Small intestine (tissue), 7 donors: ENCODE measurements around the gene UMODL1. TPM values are rescaled to one million over a fixed set of nuclear protein-coding genes. Genes with fewer than 3 reads are reported as not detected.

Experiments
- DNase-seq, 2 donors: peaks; one replicate each; pipeline versions ENCODE4 v3.0.0 to v3.0.0-alpha.2; 2013
- FAIRE-seq: peaks from 2 replicates; lab custom pipeline; 2012; peaks lifted over from hg19 to GRCh38; lab: Jason Lieb, UNC
- H3K27ac ChIP-seq, 3 donors: one replicate each; pipeline ENCODE4 v1.5.1; 2013; ENCODE audit warnings: low read length in 2 of 3, mild to moderate bottlenecking in 2 of 3, control low read depth in 1 of 3, inconsistent platforms in 1 of 3, low read depth in 1 of 3, moderate library complexity in 1 of 3
- H3K27me3 ChIP-seq, 3 donors: one replicate each; pipeline ENCODE4 v1.6.1; 2013; ENCODE audit warnings: low read length in 3 of 3, inconsistent platforms in 1 of 3; ENCODE audit not compliant: control insufficient read depth in 3 of 3, insufficient read depth in 3 of 3
- H3K36me3 ChIP-seq, 3 donors: one replicate each; pipeline ENCODE4 v1.6.1; 2013; ENCODE audit warnings: low read length in 3 of 3, inconsistent platforms in 1 of 3, low read depth in 1 of 3, mild to moderate bottlenecking in 1 of 3, moderate library complexity in 1 of 3; ENCODE audit not compliant: control insufficient read depth in 3 of 3, insufficient read depth in 2 of 3
- H3K4me1 ChIP-seq, 3 donors: one replicate each; pipeline ENCODE4 v1.6.1; 2013; ENCODE audit warnings: low read length in 2 of 3, inconsistent platforms in 1 of 3, low read depth in 1 of 3, mild to moderate bottlenecking in 1 of 3, moderate library complexity in 1 of 3; ENCODE audit not compliant: control insufficient read depth in 3 of 3, insufficient read depth in 2 of 3
- H3K4me3 ChIP-seq, 3 donors: one replicate each; pipeline ENCODE4 v1.5.1; 2013; ENCODE audit warnings: low read length in 3 of 3, control low read depth in 1 of 3, inconsistent platforms in 1 of 3, low read depth in 1 of 3, mild to moderate bottlenecking in 1 of 3, moderate library complexity in 1 of 3
- H3K9me3 ChIP-seq, 2 donors: one replicate each; pipeline ENCODE4 v1.6.1; 2013; ENCODE audit warnings: low read depth in 1 of 2, low read length in 1 of 2; ENCODE audit not compliant: control insufficient read depth in 2 of 2, insufficient read depth in 1 of 2
- WGBS, 3 donors: extraction: QIAGEN DNeasy Blood & Tissue Kit; methylation state at CpG; one replicate each; pipeline ENCODE4 v1.1.7; 2013; 5-methylcytosine and 5-hydroxymethylcytosine counted together
- polyA plus RNA-seq, 4 donors: library from polyadenylated mRNA; stranded (reverse) in 3 of 4; unstranded in 1 of 4; fragments of 200-250 nt in 3 of 4; fragments of 120-200 nt in 1 of 4; gene quantifications; one replicate each; pipeline versions ENCODE4 v1.2.1 to v1.2.3, GENCODE V29; 2013
- donor health status: healthy with polysubstance abuse.
- donor health status: control.
- donor health status: control.
- donor health status: Bipolar disorder and iron deficiency.
- donor health status: healthy.

Gene UMODL1
- polyA plus RNA-seq, 4 donors: 0.43 to 0.67 (median 0.44) TPM; not detected in 1

- FAIRE-seq (no peak), DNase-seq (no peak)
- Histone ChIP-seq H3K9me3 (peaks cover 0 to 4% of the 10 kb centered on the region in 2 donors), H3K27ac (peak overlapping the region in 1 of 3 donors; percentile 63), H3K4me1 (no peaks in the 10 kb centered on the region), H3K27me3 (no peaks in the 10 kb centered on the region), H3K4me3 (no peak overlapping the region), H3K36me3 (no peaks in the 10 kb centered on the region)
- WGBS, 3 donors: 89 to 95% (median 94%) methylated on average over 10 of the region's 10 CpGs
These were observed 22.1 kb upstream of the UMODL1 start for GRCh38 chr21:42048870-42049577.

GRCh38 chr21:42049578-42050430 is 21.3 kb upstream of the UMODL1 start:
- Histone ChIP-seq H3K36me3 (no peaks in the 10 kb centered on the region), H3K27me3 (no peaks in the 10 kb centered on the region), H3K27ac (no peak overlapping the region), H3K4me3 (no peak overlapping the region), H3K4me1 (no peaks in the 10 kb centered on the region), H3K9me3 (peaks cover 0 to 4% of the 10 kb centered on the region in 2 donors)
- FAIRE-seq (no peak), DNase-seq (no peak)
- 84 to 86% (median 85%) methylated on average over 16 of the region's 16 CpGs for WGBS, 3 donors

- DNase-seq (no peak), FAIRE-seq (no peak)
- H3K4me3 ChIP-seq: no peak overlapping the region
- H3K27me3 ChIP-seq: no peaks in the 10 kb centered on the region
- no peak overlapping the region for H3K27ac ChIP-seq
- H3K4me1 ChIP-seq: peaks cover 0 to 4% (median 0%) of the 10 kb centered on the region in 3 donors
- no peaks in the 10 kb centered on the region for H3K36me3 ChIP-seq
- WGBS, 3 donors: 60 to 70% (median 61%) methylated on average over 9 of the region's 9 CpGs
- peaks cover 0 to 4% of the 10 kb centered on the region in 2 donors for H3K9me3 ChIP-seq
These were observed 19.3 kb upstream of the UMODL1 start for GRCh38 chr21:42051788-42052187.

- WGBS, 3 donors: 88 to 96% (median 92%) methylated on average over 9 of the region's 9 CpGs
- Histone ChIP-seq H3K36me3 (no peaks in the 10 kb centered on the region), H3K9me3 (peaks cover 0 to 4% of the 10 kb centered on the region in 2 donors), H3K4me3 (no peak overlapping the region), H3K27me3 (no peaks in the 10 kb centered on the region), H3K4me1 (peaks cover 0 to 10% (median 3%) of the 10 kb centered on the region in 3 donors), H3K27ac (no peak overlapping the region)
- FAIRE-seq: no peak
- no peak for DNase-seq
These were observed 15.7 kb upstream of the UMODL1 start for GRCh38 chr21:42055425-42055824.

- Histone ChIP-seq H3K36me3 (no peaks in the 10 kb centered on the region), H3K27me3 (no peaks in the 10 kb centered on the region), H3K4me3 (no peak overlapping the region), H3K4me1 (peaks cover 0 to 10% (median 3%) of the 10 kb centered on the region in 3 donors), H3K9me3 (peaks cover 0 to 4% of the 10 kb centered on the region in 2 donors), H3K27ac (peak overlapping the region; percentile 0 to 87 (median 50))
- WGBS, 3 donors: 12 to 45% (median 31%) methylated on average over 11 of the region's 11 CpGs
- FAIRE-seq: no peak
- peak; percentile 42 to 56 for DNase-seq
These were observed 14.6 kb upstream of the UMODL1 start for GRCh38 chr21:42056468-42056867.

- Histone ChIP-seq H3K4me3 (no peak overlapping the region), H3K9me3 (peaks cover 0 to 4% of the 10 kb centered on the region in 2 donors), H3K27ac (peak overlapping the region; percentile 0 to 87 (median 53)), H3K27me3 (no peaks in the 10 kb centered on the region), H3K4me1 (peaks cover 0 to 10% (median 3%) of the 10 kb centered on the region in 3 donors), H3K36me3 (no peaks in the 10 kb centered on the region)
- no peak for FAIRE-seq
- 7 to 37% (median 21%) methylated on average over 17 of the region's 17 CpGs for WGBS, 3 donors
- DNase-seq: peak; percentile 83 to 88
These were observed 14.0 kb upstream of the UMODL1 start for GRCh38 chr21:42056996-42057689.

GRCh38 chr21:42057851-42058437 is 13.2 kb upstream of the UMODL1 start:
- WGBS, 3 donors: 63 to 68% (median 64%) methylated on average over 11 of the region's 11 CpGs
- peaks cover 0 to 4% of the 10 kb centered on the region in 2 donors for H3K9me3 ChIP-seq
- H3K4me1 ChIP-seq: peaks cover 0 to 18% (median 3%) of the 10 kb centered on the region in 3 donors
- H3K4me3 ChIP-seq: no peak overlapping the region
- FAIRE-seq (no peak), DNase-seq (peak in 1 of 2 donors; percentile 18)
- peak overlapping the region in 2 of 3 donors; percentile 53 to 87 for H3K27ac ChIP-seq
- no peaks in the 10 kb centered on the region for H3K36me3 ChIP-seq
- no peaks in the 10 kb centered on the region for H3K27me3 ChIP-seq
